Keratinocyte (primary cell): ENCODE measurements around the gene KRTAP5-7. TPM values are rescaled to one million over a fixed set of nuclear protein-coding genes. Genes with fewer than 3 reads are reported as not detected.

Source experiments
- DNase-seq: peaks from one replicate; pipeline ENCODE4 v3.0.0-alpha.2; 2011; ENCODE audit warnings: low read depth, missing footprints, low spot score
- FAIRE-seq: peaks from 2 replicates; lab custom pipeline; 2011; peaks lifted over from hg19 to GRCh38; lab: Jason Lieb, UNC
- H2AFZ ChIP-seq: 2 replicates; pipeline ENCODE4 v1.6.0; 2012; ENCODE audit warnings: low read length, control low read depth, inconsistent platforms; ENCODE audit not compliant: control insufficient read depth
- H3K27ac ChIP-seq: 2 replicates; pipeline ENCODE4 v1.5.1; 2011; ENCODE audit warnings: low read length; ENCODE audit not compliant: control insufficient read depth, insufficient read depth
- H3K27me3 ChIP-seq: 3 replicates; pipeline ENCODE4 v1.6.0; 2011; ENCODE audit warnings: low read length; ENCODE audit not compliant: control insufficient read depth, insufficient read depth; ENCODE audit errors: extremely low read depth
- H3K36me3 ChIP-seq, 2 experiments: 2 replicates in 1 of 2; 3 replicates in 1 of 2; pipeline ENCODE4 v1.5.1; 2011; ENCODE audit warnings: low read length in 2 of 2, mild to moderate bottlenecking in 1 of 2; ENCODE audit not compliant: control insufficient read depth in 2 of 2, insufficient read depth in 2 of 2; ENCODE audit errors: extremely low read depth in 1 of 2
- H3K4me1 ChIP-seq: 3 replicates; pipeline ENCODE4 v1.5.1; 2011; ENCODE audit warnings: low read length; ENCODE audit not compliant: control insufficient read depth, insufficient read depth; ENCODE audit errors: extremely low read depth
- H3K4me2 ChIP-seq: 3 replicates; pipeline ENCODE4 v1.6.0; 2011; ENCODE audit warnings: low read depth, low read length; ENCODE audit not compliant: control insufficient read depth, insufficient read depth; ENCODE audit errors: extremely low read depth
- H3K4me3 ChIP-seq, 3 experiments: fragments of 200-600 bp in 1 of 3; sonication (generic) in 1 of 3; 2 replicates in 2 of 3; 3 replicates in 1 of 3; pipeline ENCODE4 v1.5.1; 2011 to 2016; ENCODE audit warnings: low read length in 3 of 3, mild to moderate bottlenecking in 3 of 3, control low read depth in 2 of 3, inconsistent platforms in 1 of 3, low read depth in 1 of 3, mixed read lengths in 1 of 3, mixed run types in 1 of 3, moderate library complexity in 1 of 3; ENCODE audit not compliant: control insufficient read depth in 2 of 3, insufficient read depth in 2 of 3; ENCODE audit errors: extremely low read depth in 1 of 3
- H3K79me2 ChIP-seq: 2 replicates; pipeline ENCODE4 v1.6.0; 2012; ENCODE audit warnings: low read length; ENCODE audit not compliant: control insufficient read depth, insufficient read depth
- H3K9ac ChIP-seq: 3 replicates; pipeline ENCODE4 v1.6.0; 2011; ENCODE audit warnings: low read length; ENCODE audit not compliant: control insufficient read depth, insufficient read depth; ENCODE audit errors: extremely low read depth
- H3K9me1 ChIP-seq: 3 replicates; pipeline ENCODE4 v1.6.0; 2011; ENCODE audit warnings: low read length; ENCODE audit not compliant: control insufficient read depth, insufficient read depth; ENCODE audit errors: extremely low read depth
- H3K9me3 ChIP-seq: 2 replicates; pipeline ENCODE4 v1.5.1; 2012; ENCODE audit warnings: low read depth, low read length; ENCODE audit not compliant: control insufficient read depth
- H4K20me1 ChIP-seq: 3 replicates; pipeline ENCODE4 v1.6.0; 2011; ENCODE audit warnings: low read length; ENCODE audit not compliant: control insufficient read depth, insufficient read depth; ENCODE audit errors: extremely low read depth
- EZH2 ChIP-seq: IDR thresholded peaks from one replicate; pipeline ENCODE4 v1.6.1; 2012; ENCODE audit warnings: inconsistent platforms, mild to moderate bottlenecking, low read length, moderate library complexity
- dilution Hi-C: fragments of 300-500 bp; cut with MboI; formaldehyde crosslinking; loops from one replicate; pipeline ENCODE4 v1.7.0; 2020; ENCODE audit warnings: low sequenced_read_pairs; ENCODE audit not compliant: extremely low pct_ligation_motif_present
- polyA plus RNA-seq, 5 experiments: library from polyadenylated mRNA; depleted of rRNA in 3 of 5; stranded (reverse) in 3 of 5; stranded (forward) in 1 of 5; unstranded in 1 of 5; fragments of >200 nt; gene quantifications; 1 replicate in 1 of 5; 2 replicates in 3 of 5; 3 replicates in 1 of 5; pipeline versions ENCODE4 v1.2.1 to v1.2.3, GENCODE V29; 2011 to 2012; ENCODE audit warnings: missing spikeins in 2 of 5, low read depth in 1 of 5, low replicate concordance in 1 of 5
- TF ChIP-seq, protein P1 (sequence below), 3 experiments: IDR thresholded peaks in 1 of 3; conservative IDR thresholded peaks in 1 of 3; optimal IDR thresholded peaks in 1 of 3; 2 replicates in 2 of 3; 3 replicates in 1 of 3; pipeline versions ENCODE3 to v1.5.1; 2011; ENCODE audit warnings: low read length in 3 of 3, mild to moderate bottlenecking in 3 of 3, moderate library complexity in 2 of 3, control low read depth in 1 of 3, inconsistent platforms in 1 of 3; ENCODE audit not compliant: insufficient read depth in 2 of 3; ENCODE audit errors: extremely low read depth in 1 of 3

KRTAP5-7 gene
- polyA plus RNA-seq, 1 donor (not counting 4 experiments of a cell fraction or from before 2014, with no cell fraction given): not detected

DNA sequence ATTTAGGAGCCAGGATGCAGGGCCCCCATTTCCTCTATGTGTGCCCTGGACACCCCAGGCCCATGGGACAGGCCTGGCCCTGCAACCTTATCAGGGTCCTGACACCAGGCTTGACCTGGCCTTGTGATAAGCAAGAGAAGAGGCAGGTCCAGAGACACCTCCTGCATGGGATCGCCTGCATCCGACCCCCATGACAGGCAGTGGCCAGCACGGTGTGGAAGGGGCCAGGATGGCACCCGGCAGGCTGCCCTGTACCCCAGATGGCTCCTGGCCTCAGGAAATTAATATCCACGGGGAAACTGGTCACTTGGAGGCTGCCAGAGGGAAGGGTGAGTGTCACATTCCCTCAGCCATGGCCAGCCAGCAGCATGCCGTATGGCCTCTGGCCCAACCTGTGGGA is 27.9 kb downstream of the KRTAP5-7 start:
- no peak overlapping the region for H2AFZ ChIP-seq
- no peak for FAIRE-seq
- H3K79me2 ChIP-seq: no peaks in the 10 kb centered on the region

DNA sequence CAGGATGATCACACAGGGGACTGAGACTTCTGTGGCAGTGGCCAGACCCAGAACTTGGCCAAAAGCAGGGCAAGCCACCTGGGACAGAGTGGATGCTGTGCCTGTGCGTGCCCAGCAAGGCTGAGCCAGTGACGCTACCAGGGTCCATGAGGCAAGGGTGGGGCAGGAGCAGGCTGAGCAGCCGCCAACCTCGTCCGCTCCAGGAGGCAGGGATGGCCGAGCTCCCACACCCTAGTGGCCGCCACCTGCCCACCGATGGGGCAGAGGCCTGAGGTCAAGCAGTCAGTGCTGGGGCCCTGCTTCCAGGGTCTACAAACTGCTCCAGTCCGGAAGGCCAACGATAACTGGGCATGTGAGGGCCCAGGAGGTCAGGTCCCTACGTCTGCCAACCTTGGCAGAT is 28.4 kb downstream of the KRTAP5-7 start:
- DNase-seq (no peak), FAIRE-seq (no peak)
- no peaks in the 10 kb centered on the region for H3K9me3 ChIP-seq
- H3K9ac ChIP-seq: no peak overlapping the region
- H4K20me1 ChIP-seq: no peaks in the 10 kb centered on the region
- peaks cover 4% of the 10 kb centered on the region for H3K27me3 ChIP-seq
- H3K79me2 ChIP-seq: no peaks in the 10 kb centered on the region
- H3K4me1 ChIP-seq: no peaks in the 10 kb centered on the region
- TF ChIP-seq, protein P1, sequence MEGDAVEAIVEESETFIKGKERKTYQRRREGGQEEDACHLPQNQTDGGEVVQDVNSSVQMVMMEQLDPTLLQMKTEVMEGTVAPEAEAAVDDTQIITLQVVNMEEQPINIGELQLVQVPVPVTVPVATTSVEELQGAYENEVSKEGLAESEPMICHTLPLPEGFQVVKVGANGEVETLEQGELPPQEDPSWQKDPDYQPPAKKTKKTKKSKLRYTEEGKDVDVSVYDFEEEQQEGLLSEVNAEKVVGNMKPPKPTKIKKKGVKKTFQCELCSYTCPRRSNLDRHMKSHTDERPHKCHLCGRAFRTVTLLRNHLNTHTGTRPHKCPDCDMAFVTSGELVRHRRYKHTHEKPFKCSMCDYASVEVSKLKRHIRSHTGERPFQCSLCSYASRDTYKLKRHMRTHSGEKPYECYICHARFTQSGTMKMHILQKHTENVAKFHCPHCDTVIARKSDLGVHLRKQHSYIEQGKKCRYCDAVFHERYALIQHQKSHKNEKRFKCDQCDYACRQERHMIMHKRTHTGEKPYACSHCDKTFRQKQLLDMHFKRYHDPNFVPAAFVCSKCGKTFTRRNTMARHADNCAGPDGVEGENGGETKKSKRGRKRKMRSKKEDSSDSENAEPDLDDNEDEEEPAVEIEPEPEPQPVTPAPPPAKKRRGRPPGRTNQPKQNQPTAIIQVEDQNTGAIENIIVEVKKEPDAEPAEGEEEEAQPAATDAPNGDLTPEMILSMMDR (optimal IDR thresholded peaks at IDR 0.05 in 1 of 3, IDR thresholded peaks at IDR 0.05 in 1 of 3, conservative IDR thresholded peaks at IDR 0.05 in 1 of 3; ENCODE audit: extremely low read depth in 1 of 3, insufficient read depth in 2 of 3, low read length in 3 of 3): no peak
- no peak for TF ChIP-seq EZH2
- H3K4me2 ChIP-seq: no peak overlapping the region
- dilution Hi-C loops: no loop called here
- no peaks in the 10 kb centered on the region for H3K36me3 ChIP-seq
- no peak overlapping the region for H3K27ac ChIP-seq
- H2AFZ ChIP-seq: no peak overlapping the region
- H3K4me3 ChIP-seq: no peak overlapping the region
- no peaks in the 10 kb centered on the region for H3K9me1 ChIP-seq

More for the DNA sequence above, 27.9 kb downstream of the KRTAP5-7 start:
- H3K4me3 ChIP-seq: no peak overlapping the region
- dilution Hi-C loops: no loop called here
- no peak for TF ChIP-seq EZH2
- TF ChIP-seq, protein P1 (optimal IDR thresholded peaks at IDR 0.05 in 1 of 3, IDR thresholded peaks at IDR 0.05 in 1 of 3, conservative IDR thresholded peaks at IDR 0.05 in 1 of 3; ENCODE audit: extremely low read depth in 1 of 3, insufficient read depth in 2 of 3, low read length in 3 of 3): no peak
- no peaks in the 10 kb centered on the region for H3K36me3 ChIP-seq
- H3K4me2 ChIP-seq: no peak overlapping the region
- no peak overlapping the region for H3K9ac ChIP-seq
- no peaks in the 10 kb centered on the region for H3K9me1 ChIP-seq
- no peaks in the 10 kb centered on the region for H4K20me1 ChIP-seq
- no peaks in the 10 kb centered on the region for H3K9me3 ChIP-seq
- no peaks in the 10 kb centered on the region for H3K4me1 ChIP-seq
- no peak for DNase-seq
- H3K27ac ChIP-seq: no peak overlapping the region
- peaks cover 4% of the 10 kb centered on the region for H3K27me3 ChIP-seq
